Lung (tissue), 12 donors: ENCODE data around the gene CRYBA2. TPM values are rescaled to one million over a fixed set of nuclear protein-coding genes. Genes with fewer than 3 reads are reported as not detected.
A peak's percentile ranks its signal among the peaks of the same experiment; 100 is the strongest.

Experiments
- ATAC-seq: fragments of 200-7000 bp; cut with Tn5 transposase; one replicate; pipeline ENCODE4 v1.9.1; 2020; ENCODE audit warnings: moderate number of reproducible peaks; ENCODE audit not compliant: insufficient read depth, low FRiP score
- DNase-seq, 3 donors: peaks; one replicate each; pipeline ENCODE4 v3.0.0-alpha.2; 2013 to 2017
- H3K27ac ChIP-seq, 2 donors: one replicate each; pipeline ENCODE4 v1.5.1; 2013; ENCODE audit warnings: mild to moderate bottlenecking in 2 of 2, moderate library complexity in 2 of 2, control low read depth in 1 of 2, inconsistent platforms in 1 of 2, low read depth in 1 of 2, low read length in 1 of 2
- H3K27me3 ChIP-seq, 3 donors: one replicate each; pipeline ENCODE4 v1.5.1; 2013; ENCODE audit warnings: low read length in 2 of 3; ENCODE audit not compliant: control insufficient read depth in 3 of 3, insufficient read depth in 3 of 3
- H3K36me3 ChIP-seq, 4 donors: one replicate each; pipeline ENCODE4 v1.5.1; 2013; ENCODE audit warnings: low read length in 4 of 4, mild to moderate bottlenecking in 1 of 4, moderate library complexity in 1 of 4; ENCODE audit not compliant: control insufficient read depth in 4 of 4, insufficient read depth in 4 of 4
- H3K4me1 ChIP-seq, 5 donors: one replicate each; pipeline ENCODE4 v1.5.1; 2013; ENCODE audit warnings: low read length in 5 of 5, mild to moderate bottlenecking in 2 of 5, moderate library complexity in 1 of 5; ENCODE audit not compliant: control insufficient read depth in 5 of 5, insufficient read depth in 5 of 5
- H3K4me3 ChIP-seq: one replicate; pipeline ENCODE4 v1.5.1; 2013; ENCODE audit warnings: mild to moderate bottlenecking, control low read depth, moderate library complexity
- H3K9ac ChIP-seq, 2 donors: one replicate each; pipeline ENCODE4 v1.5.1; 2013; ENCODE audit warnings: low read length in 2 of 2, control low read depth in 1 of 2; ENCODE audit not compliant: insufficient read depth in 1 of 2
- H3K9me3 ChIP-seq, 4 donors: one replicate each; pipeline ENCODE4 v1.5.1; 2013; ENCODE audit warnings: low read length in 3 of 4, mild to moderate bottlenecking in 1 of 4, moderate library complexity in 1 of 4; ENCODE audit not compliant: control insufficient read depth in 4 of 4, insufficient read depth in 3 of 4
- WGBS, 2 donors: extraction: QIAGEN DNeasy Blood & Tissue Kit; methylation state at CpG; one replicate each; pipeline ENCODE4 v1.1.7; 2013; 5-methylcytosine and 5-hydroxymethylcytosine counted together
- polyA plus RNA-seq, 2 donors: library from polyadenylated mRNA; stranded (reverse); fragments of 200-250 nt; gene quantifications; one replicate each; pipeline ENCODE4 v1.2.1, GENCODE V29; 2013
- total RNA-seq, 2 donors: library from RNA; depleted of rRNA in 1 of 2; stranded (reverse); fragments of >200 nt in 1 of 2; gene quantifications; one replicate each; pipeline ENCODE4 v1.2.1, GENCODE V29; 2014 to 2021
- TF ChIP-seq, protein P1 (sequence below): IDR thresholded peaks from 2 replicates; pipeline ENCODE4 v1.5.1; 2012; ENCODE audit warnings: mild to moderate bottlenecking; ENCODE audit errors: control extremely low read depth, extremely low read depth
- donor health status: control.
- donor health status: control.
- donor health status: Bipolar disorder and iron deficiency.
- donor health status: healthy.
- donor health status: DM: yes; HTN: yes; CAD: no.

CRYBA2 gene
- total and polyA plus RNA-seq, 4 donors: 0.08 TPM; not detected in 3

DNA sequence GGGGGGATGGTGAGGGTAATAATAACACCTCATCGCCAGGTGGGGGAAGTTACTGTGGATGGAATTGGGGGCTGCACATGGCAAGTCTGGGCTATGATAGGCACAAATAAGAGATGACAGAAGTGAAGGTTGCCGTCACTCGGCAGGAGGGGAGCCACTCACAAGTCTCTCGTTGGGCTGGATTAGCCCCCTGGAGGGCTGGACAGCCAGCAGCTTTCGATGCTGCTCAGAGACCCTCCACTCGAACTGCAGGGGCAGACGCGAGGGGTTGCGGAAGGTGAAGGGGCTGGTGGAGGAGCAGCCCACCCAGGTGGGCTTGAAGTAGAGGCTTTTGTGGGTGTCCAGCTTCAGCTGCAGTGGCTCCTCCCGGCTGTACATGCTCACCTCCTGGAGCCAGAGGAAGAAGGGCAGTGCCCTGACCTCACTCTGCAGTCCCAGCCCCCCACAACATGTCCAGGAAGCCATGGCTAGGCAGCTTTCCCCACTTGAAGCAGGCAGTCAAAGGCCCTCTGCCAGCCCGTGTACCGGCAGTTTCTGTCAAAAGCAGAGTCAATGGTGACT lies 29.9 kb upstream of the CRYBA2 start:
- no peak overlapping the region for H3K9ac ChIP-seq
- 72 to 75% methylated on average over 12 of the region's 12 CpGs for WGBS, 2 donors
- peak in 1 of 3 donors; percentile 7 for DNase-seq

DNA sequence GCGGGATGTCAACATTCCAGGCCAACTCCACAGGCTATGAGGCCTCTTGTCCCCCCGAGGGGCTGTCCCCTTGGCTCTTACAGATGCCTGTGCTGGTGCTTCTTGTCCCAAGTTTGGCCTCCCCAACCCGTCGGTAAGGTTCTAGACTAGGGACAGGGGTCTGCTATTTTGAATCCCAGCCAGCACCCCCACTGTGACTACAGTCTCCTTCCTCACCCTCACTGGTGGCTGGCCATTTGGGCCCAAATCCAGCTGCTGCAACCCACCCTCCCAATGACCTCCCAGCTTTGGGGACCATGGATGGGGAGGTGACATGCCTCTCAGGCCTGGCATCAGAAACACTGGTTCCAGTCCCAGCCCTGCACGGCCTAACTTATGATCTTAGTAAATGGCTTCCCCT lies 29.4 kb upstream of the CRYBA2 start:
- peaks cover 0 to 8% (median 0%) of the 10 kb centered on the region in 5 donors for H3K4me1 ChIP-seq
- no peaks in the 10 kb centered on the region for H3K27me3 ChIP-seq
- no peak overlapping the region for H3K9ac ChIP-seq
- no peak overlapping the region for H3K27ac ChIP-seq
- no peak overlapping the region for H3K4me3 ChIP-seq
- TF ChIP-seq, protein P1, sequence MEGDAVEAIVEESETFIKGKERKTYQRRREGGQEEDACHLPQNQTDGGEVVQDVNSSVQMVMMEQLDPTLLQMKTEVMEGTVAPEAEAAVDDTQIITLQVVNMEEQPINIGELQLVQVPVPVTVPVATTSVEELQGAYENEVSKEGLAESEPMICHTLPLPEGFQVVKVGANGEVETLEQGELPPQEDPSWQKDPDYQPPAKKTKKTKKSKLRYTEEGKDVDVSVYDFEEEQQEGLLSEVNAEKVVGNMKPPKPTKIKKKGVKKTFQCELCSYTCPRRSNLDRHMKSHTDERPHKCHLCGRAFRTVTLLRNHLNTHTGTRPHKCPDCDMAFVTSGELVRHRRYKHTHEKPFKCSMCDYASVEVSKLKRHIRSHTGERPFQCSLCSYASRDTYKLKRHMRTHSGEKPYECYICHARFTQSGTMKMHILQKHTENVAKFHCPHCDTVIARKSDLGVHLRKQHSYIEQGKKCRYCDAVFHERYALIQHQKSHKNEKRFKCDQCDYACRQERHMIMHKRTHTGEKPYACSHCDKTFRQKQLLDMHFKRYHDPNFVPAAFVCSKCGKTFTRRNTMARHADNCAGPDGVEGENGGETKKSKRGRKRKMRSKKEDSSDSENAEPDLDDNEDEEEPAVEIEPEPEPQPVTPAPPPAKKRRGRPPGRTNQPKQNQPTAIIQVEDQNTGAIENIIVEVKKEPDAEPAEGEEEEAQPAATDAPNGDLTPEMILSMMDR: no peak
- 88 to 94% methylated on average over 5 of the region's 5 CpGs for WGBS, 2 donors
- H3K9me3 ChIP-seq: no peaks in the 10 kb centered on the region
- no peak for DNase-seq
- no peak for ATAC-seq
- no peaks in the 10 kb centered on the region for H3K36me3 ChIP-seq

More for the DNA sequence above, 29.9 kb upstream of the CRYBA2 start:
- ATAC-seq: no peak
- TF ChIP-seq, protein P1: no peak
- Histone ChIP-seq H3K27me3 (no peaks in the 10 kb centered on the region), H3K9me3 (no peaks in the 10 kb centered on the region), H3K4me3 (no peak overlapping the region), H3K36me3 (no peaks in the 10 kb centered on the region), H3K27ac (no peak overlapping the region), H3K4me1 (peaks cover 0 to 8% (median 0%) of the 10 kb centered on the region in 5 donors)

DNA sequence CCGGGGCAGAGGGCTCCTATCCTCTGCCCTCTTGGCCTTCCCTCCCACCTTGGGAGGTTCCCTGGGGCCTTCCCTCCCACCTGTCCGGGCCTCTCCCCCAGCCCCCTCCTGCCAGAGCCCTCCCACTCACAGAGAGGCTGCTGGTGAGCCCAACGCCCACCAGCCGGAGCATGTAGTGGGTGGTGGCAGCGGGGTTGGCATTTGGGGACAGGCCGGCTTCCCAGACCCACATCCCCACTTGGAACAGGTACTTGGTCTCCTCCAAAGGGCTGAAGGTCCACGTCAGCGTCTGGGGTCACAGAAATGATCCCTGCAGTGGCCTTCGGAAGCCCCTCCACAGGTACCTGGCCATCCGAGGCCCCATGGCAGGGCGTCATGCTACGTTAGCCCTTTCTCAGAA lies 28.8 kb upstream of the CRYBA2 start:
- Histone ChIP-seq H3K4me1 (peaks cover 0 to 8% (median 0%) of the 10 kb centered on the region in 5 donors), H3K27me3 (no peaks in the 10 kb centered on the region), H3K9me3 (no peaks in the 10 kb centered on the region), H3K4me3 (no peak overlapping the region), H3K9ac (no peak overlapping the region), H3K36me3 (no peaks in the 10 kb centered on the region), H3K27ac (no peak overlapping the region)
- TF ChIP-seq, protein P1: no peak
- no peak for DNase-seq
- WGBS, 2 donors: 86 to 89% methylated on average over 12 of the region's 12 CpGs
- no peak for ATAC-seq

DNA sequence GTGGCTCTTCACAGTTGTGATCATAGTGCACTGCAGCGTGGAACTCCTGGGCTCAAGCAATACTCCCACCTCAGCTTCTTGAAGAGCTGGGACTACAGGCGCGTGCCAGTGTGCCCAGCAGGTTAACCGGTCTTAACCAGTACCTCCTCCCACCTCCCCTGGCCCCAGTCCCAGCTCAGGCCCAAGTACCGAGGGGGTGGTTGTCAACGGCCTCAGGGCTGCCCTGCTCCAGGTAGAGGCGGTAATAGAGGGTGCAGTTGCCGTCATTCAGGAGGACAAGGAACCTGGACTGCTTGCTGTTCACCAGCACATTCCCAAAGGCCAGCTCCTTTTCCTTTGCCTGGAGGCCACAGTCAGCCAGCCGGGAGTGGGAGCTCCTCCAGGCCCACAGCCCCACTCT lies 28.4 kb upstream of the CRYBA2 start:
- Histone ChIP-seq H3K9ac (no peak overlapping the region), H3K27me3 (no peaks in the 10 kb centered on the region), H3K4me1 (peaks cover 0 to 8% (median 0%) of the 10 kb centered on the region in 5 donors), H3K9me3 (no peaks in the 10 kb centered on the region), H3K36me3 (no peaks in the 10 kb centered on the region), H3K4me3 (no peak overlapping the region), H3K27ac (no peak overlapping the region)
- ATAC-seq (no peak), DNase-seq (peak in 1 of 3 donors; percentile 33)
- 66 to 83% methylated on average over 9 of the region's 9 CpGs for WGBS, 2 donors
- TF ChIP-seq, protein P1: no peak
